GM06990 (cell line): ENCODE measurements around the gene MBP.

ENCODE experiments used
- DNase-seq: peaks from one replicate; pipeline ENCODE4 v3.0.0-alpha.2; 2011; ENCODE audit not compliant: insufficient read length; ENCODE audit errors: extremely low read depth
- H3K27me3 ChIP-seq: replicated peaks from 2 replicates; pipeline ENCODE4 v1.6.0; 2011; ENCODE audit warnings: low read length; ENCODE audit not compliant: control insufficient read depth, insufficient read depth
- H3K36me3 ChIP-seq: 2 replicates; pipeline ENCODE4 v1.5.1; 2011; ENCODE audit warnings: low read length; ENCODE audit not compliant: control insufficient read depth, insufficient read depth
- H3K4me3 ChIP-seq: replicated peaks from 2 replicates; pipeline ENCODE4 v1.5.1; 2011; ENCODE audit warnings: low read depth, mild to moderate bottlenecking, control low read depth, low read length
- TF ChIP-seq, protein P1 (sequence below): IDR thresholded peaks from 2 replicates; pipeline ENCODE4 v1.5.1; 2011; ENCODE audit warnings: low read length, control low read depth, mild to moderate bottlenecking, inconsistent platforms; ENCODE audit not compliant: insufficient read depth, poor library complexity, severe bottlenecking

Gene MBP

DNA sequence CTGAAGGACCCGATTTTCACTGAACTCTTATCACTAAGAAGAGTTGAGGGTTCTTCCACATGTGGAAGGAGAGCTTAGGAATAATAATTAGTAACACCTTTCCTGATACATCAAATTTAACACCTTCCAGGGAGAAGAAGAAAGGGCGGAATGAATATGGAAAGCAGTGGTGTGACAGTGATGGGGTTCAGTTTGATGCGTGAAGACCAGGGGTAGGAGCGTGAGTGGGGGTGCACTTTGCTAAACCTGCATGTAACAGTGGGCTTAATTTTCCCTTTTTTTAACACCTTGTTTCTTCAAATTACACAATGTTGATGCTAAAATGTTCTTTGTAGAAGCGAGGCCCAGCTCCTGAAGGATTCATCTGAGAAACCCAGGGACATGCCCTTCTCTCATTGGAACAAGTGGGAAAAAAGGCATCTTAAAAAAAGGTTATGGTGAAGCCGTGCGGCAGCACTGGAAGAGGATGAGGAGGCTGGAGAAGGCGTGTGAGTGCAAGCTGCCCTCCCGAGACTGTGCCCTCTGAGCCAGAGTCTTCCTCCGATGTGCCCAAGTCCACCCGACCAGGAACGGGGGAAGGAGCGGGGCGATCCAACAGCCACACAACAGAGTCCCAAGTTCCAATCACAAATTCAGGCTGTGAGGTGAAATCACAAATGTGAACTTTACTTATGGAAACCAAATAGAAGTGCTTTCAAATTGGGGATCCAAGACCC is 80.8 kb downstream of the MBP start:
- Histone ChIP-seq H3K4me3 (no peak overlapping the region), H3K27me3 (no peaks in the 10 kb centered on the region), H3K36me3 (peaks cover 15% of the 10 kb centered on the region)
- DNase-seq = no peak
- TF ChIP-seq, protein P1, sequence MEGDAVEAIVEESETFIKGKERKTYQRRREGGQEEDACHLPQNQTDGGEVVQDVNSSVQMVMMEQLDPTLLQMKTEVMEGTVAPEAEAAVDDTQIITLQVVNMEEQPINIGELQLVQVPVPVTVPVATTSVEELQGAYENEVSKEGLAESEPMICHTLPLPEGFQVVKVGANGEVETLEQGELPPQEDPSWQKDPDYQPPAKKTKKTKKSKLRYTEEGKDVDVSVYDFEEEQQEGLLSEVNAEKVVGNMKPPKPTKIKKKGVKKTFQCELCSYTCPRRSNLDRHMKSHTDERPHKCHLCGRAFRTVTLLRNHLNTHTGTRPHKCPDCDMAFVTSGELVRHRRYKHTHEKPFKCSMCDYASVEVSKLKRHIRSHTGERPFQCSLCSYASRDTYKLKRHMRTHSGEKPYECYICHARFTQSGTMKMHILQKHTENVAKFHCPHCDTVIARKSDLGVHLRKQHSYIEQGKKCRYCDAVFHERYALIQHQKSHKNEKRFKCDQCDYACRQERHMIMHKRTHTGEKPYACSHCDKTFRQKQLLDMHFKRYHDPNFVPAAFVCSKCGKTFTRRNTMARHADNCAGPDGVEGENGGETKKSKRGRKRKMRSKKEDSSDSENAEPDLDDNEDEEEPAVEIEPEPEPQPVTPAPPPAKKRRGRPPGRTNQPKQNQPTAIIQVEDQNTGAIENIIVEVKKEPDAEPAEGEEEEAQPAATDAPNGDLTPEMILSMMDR = no peak

DNA sequence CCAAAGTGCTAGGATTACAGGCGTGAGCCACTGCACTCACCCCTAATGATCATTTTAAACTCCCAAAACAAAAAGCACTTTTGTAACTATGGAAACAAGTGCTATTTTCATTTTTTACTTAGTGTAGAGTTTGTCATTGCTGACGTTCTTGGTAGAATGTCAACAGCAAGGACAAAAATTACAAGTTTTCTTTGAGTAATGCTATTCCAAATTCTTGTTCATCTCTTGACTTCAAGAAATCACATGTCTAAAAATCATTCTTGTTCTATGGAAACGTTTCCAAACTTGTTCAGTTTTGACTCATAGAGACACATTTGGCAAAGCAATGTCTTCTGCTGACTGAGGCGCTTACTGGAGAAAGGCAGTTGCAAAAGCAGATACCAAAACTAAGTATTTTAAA is 82.6 kb downstream of the MBP start:
- no peaks in the 10 kb centered on the region for H3K27me3 ChIP-seq
- TF ChIP-seq, protein P1 = no peak
- DNase-seq = no peak
- no peak overlapping the region for H3K4me3 ChIP-seq
- H3K36me3 ChIP-seq = peaks cover 16% of the 10 kb centered on the region

DNA sequence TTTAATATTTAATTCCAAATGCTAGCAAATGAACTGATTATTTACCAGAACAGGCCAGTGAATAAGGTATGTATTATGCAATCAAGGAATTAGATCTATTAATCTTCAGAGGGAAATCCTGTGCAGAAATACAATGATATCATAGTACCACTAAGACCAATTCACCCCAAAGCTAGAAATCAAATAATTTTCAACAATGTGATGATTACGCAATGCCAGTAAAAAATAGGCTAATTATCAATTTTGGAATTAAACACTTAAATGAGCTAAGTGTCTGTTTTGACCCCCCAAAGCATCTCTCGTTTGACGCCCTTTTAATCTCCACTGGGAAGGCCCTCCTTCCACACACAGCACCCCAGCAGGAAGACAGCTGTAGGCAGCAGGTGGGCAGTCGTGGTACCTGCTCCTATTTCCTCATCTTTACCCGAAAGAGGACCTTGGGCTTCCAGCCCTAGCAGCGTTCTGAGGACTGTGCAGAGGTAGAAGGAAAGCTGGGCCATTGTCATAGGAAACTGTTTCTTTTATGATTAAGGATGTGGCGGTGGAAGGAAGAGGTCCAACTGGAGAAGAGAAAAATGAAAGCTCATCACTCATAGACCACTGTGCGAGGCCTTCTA is 84.7 kb downstream of the MBP start:
- Histone ChIP-seq H3K27me3 (no peaks in the 10 kb centered on the region), H3K36me3 (peaks cover 12% of the 10 kb centered on the region), H3K4me3 (no peak overlapping the region)
- TF ChIP-seq, protein P1 = no peak
- no peak for DNase-seq

DNA sequence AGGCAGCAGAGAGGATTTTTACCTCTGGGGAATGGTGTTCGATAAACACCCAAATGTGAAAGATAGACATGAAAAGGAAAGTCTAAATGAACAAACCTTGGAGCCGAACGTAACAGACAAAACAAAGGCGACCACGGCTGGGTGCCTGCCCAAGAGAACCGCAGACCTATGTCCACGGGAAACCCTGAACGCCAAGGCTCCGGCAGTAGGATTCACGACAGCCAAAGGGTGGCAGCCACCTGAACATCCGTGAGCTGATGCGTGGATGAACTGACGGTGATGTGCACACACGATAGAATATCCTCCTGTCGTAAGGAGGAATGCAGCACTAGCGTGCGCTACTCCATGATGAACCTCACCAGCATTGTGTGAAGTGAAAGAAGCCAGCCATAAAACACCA is 85.6 kb downstream of the MBP start:
- Histone ChIP-seq H3K27me3 (no peaks in the 10 kb centered on the region), H3K36me3 (peaks cover 8% of the 10 kb centered on the region), H3K4me3 (no peak overlapping the region)
- TF ChIP-seq, protein P1 = no peak
- no peak for DNase-seq

DNA sequence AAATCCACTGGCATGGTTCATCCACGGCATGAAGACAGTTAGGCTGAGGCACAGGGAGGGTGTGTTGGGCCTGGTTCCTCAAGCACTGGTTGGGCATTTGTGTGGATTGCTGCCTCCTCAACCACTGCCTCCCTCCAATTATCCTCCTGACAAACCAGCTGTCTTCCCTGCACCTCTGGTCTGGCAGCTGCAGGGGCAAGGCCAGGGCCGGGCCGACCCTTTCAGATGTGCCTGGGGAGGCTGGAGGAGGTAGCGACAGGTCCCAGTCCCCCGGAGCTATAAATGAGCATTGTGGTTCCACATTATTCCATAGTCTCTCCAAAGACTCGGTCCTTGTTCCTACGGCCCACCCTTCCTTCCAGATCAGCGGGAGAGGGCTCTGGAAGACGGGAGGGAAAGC is 86.2 kb downstream of the MBP start:
- Histone ChIP-seq H3K27me3 (no peaks in the 10 kb centered on the region), H3K36me3 (peaks cover 7% of the 10 kb centered on the region), H3K4me3 (no peak overlapping the region)
- DNase-seq = no peak
- TF ChIP-seq, protein P1 = no peak
